ENCODE data around the gene CD44.

- TF ChIP-seq POLR2A (IDR thresholded peaks at IDR 0.05) (no peak), CTCF (IDR thresholded peaks at IDR 0.05) (no peak), POLR2AphosphoS5 (IDR thresholded peaks at IDR 0.05) (peak; percentile 5), EP300 (IDR thresholded peaks at IDR 0.05) (no peak)
Observed at GRCh38 chr11:35178873-35179272, 39.9 kb downstream of the CD44 start.

Data from gastroesophageal sphincter (tissue), 3 donors.